Measurements from ENCODE around the gene KDM4F. TPM values are rescaled to one million over a fixed set of nuclear protein-coding genes. Genes with fewer than 3 reads are reported as not detected.

The KDM4F gene
- total RNA-seq, 1 experiment from 2014 or later: not detected

- intact Hi-C loops (cut with micrococcal nuclease): no loop called here
- no peaks in the 10 kb centered on the region; the same call in 1 of the 2 replicates for H3K9me2 ChIP-seq (ENCODE audit: insufficient read depth)
- no peaks in the 10 kb centered on the region for H3K9me3 ChIP-seq (ENCODE audit: control insufficient read depth in 1 of 2, insufficient read depth in 1 of 2, low read depth in 1 of 2, low read length in 2 of 2)
- RAD21 ChIA-PET (ENCODE audit: low non-redundant PET in 1 of 2, low total read pairs in 2 of 2, uncharacterized antibody in 2 of 2, unreplicated experiment in 2 of 2): no interaction called here
- CTCF ChIA-PET: no interaction called here
- no peaks in the 10 kb centered on the region for H4K20me1 ChIP-seq (ENCODE audit: insufficient read depth)
- no peak for ATAC-seq
- no peak overlapping the region for H2AFZ ChIP-seq (ENCODE audit: low read depth, low read length, poor library complexity, severe bottlenecking)
- no peak overlapping the region for H3K4me3 ChIP-seq (replicated peaks in 1 of 2; ENCODE audit: low read depth in 1 of 2, low read length in 2 of 2)
- no peak overlapping the region for H3K4me2 ChIP-seq (ENCODE audit: low read length)
- DNase-seq (ENCODE audit: low read depth, low spot score): no peak
- no peaks in the 10 kb centered on the region for H3K4me1 ChIP-seq (ENCODE audit: control insufficient read depth in 1 of 2, insufficient read depth in 2 of 2, low read length in 2 of 2)
- no peaks in the 10 kb centered on the region for H3K79me2 ChIP-seq (ENCODE audit: insufficient read depth, low read length)
- BruUV-seq (replicated peaks): no TSS peak
- TF ChIP-seq RAD21 (IDR thresholded peaks at IDR 0.05; ENCODE audit: low read depth): no peak
- no peak for TF ChIP-seq SRF (IDR thresholded peaks at IDR 0.05; ENCODE audit: low read depth)
- TF ChIP-seq CEBPB (IDR thresholded peaks at IDR 0.05; ENCODE audit: low read depth): no peak
- TF ChIP-seq SIN3A (IDR thresholded peaks at IDR 0.05; ENCODE audit: low read depth): no peak
- no peak for TF ChIP-seq EGR1 (IDR thresholded peaks at IDR 0.05; ENCODE audit: low read depth)
- no peak for TF ChIP-seq ZNF274 (IDR thresholded peaks at IDR 0.05; ENCODE audit: low read depth, low read length)
- TF ChIP-seq MAX (IDR thresholded peaks at IDR 0.05): no peak
- no peak for TF ChIP-seq SP1 (IDR thresholded peaks at IDR 0.05; ENCODE audit: low read depth)
- no peak for TF ChIP-seq REST (IDR thresholded peaks at IDR 0.05; ENCODE audit: low read depth)
- TF ChIP-seq CTCF (IDR thresholded peaks at IDR 0.05 in 2 of 3, conservative IDR thresholded peaks at IDR 0.05 in 1 of 3; ENCODE audit: borderline replicate concordance in 1 of 3, insufficient read depth in 1 of 3, low read depth in 2 of 3, low read length in 2 of 3): no peak
- TF ChIP-seq ELF1 (IDR thresholded peaks at IDR 0.05; ENCODE audit: borderline replicate concordance, low read depth): no peak
- no peak for TF ChIP-seq CBX3 (IDR thresholded peaks at IDR 0.05; ENCODE audit: low read depth)
- no peak for TF ChIP-seq POLR2AphosphoS5 (IDR thresholded peaks at IDR 0.05; ENCODE audit: low read depth, low read length)
- TF ChIP-seq YY1 (IDR thresholded peaks at IDR 0.05; ENCODE audit: extremely low read depth, insufficient replicate concordance, low read depth, low read length): no peak
- no peak for TF ChIP-seq ZBTB33 (IDR thresholded peaks at IDR 0.05; ENCODE audit: extremely low read depth, insufficient replicate concordance, low read length)
- TF ChIP-seq TCF7L2 (IDR thresholded peaks at IDR 0.05; ENCODE audit: borderline replicate concordance, extremely low read depth, insufficient read depth, insufficient read length): no peak
- TF ChIP-seq FOSL1 (IDR thresholded peaks at IDR 0.05; ENCODE audit: low read depth): no peak
- no peak for TF ChIP-seq POLR2A (IDR thresholded peaks at IDR 0.05; ENCODE audit: borderline replicate concordance, extremely low read depth, insufficient read depth, insufficient read length)
- H3K36me3 ChIP-seq (ENCODE audit: control insufficient read depth in 1 of 2, insufficient read depth in 2 of 2, low read length in 2 of 2): no peaks in the 10 kb centered on the region
- no peaks in the 10 kb centered on the region for H3K27me3 ChIP-seq (ENCODE audit: insufficient read depth, low read length)
- H3K27ac ChIP-seq (ENCODE audit: low read depth, low read length): no peak overlapping the region
- POLR2A ChIA-PET: interaction anchor here (2.2 kb wide), 1 partner anchor 8 kb away, joined by 6 read pairs; the partner anchor contains the start of gene SRSF8
- H3K9ac ChIP-seq (ENCODE audit: low read length): no peak overlapping the region
Measured at GRCh38 chr11:95059046-95059445, 9.8 kb downstream of the KDM4F start.

Data from HCT116 (cell line).